ENCODE results near the gene FAAP20.

The FAAP20 gene

GRCh38 chr1:2157856-2158255 is 36.7 kb downstream of the FAAP20 start:
- TF ChIP-seq TOX (CRISPR knock-in tag; IDR thresholded peaks at IDR 0.05; ENCODE audit: borderline replicate concordance) (no peak), ESRRG (CRISPR knock-in tag; IDR thresholded peaks at IDR 0.05) (no peak), ZNF8 (CRISPR knock-in tag; IDR thresholded peaks at IDR 0.05) (no peak), PPARA (CRISPR knock-in tag; IDR thresholded peaks at IDR 0.05; ENCODE audit: borderline replicate concordance) (no peak), CSRNP3 (CRISPR knock-in tag; IDR thresholded peaks at IDR 0.05) (no peak), RARB (CRISPR knock-in tag; IDR thresholded peaks at IDR 0.05) (no peak), ZNF565 (CRISPR knock-in tag; conservative IDR thresholded peaks at IDR 0.05; ENCODE audit: low read depth) (no peak), ISL1 (CRISPR knock-in tag; IDR thresholded peaks at IDR 0.05) (no peak), TSHZ2 (CRISPR knock-in tag; IDR thresholded peaks at IDR 0.05) (no peak), ZNF70 (CRISPR knock-in tag; IDR thresholded peaks at IDR 0.05) (no peak), ZC3H10 (CRISPR knock-in tag; IDR thresholded peaks at IDR 0.05) (no peak), SNAI2 (CRISPR knock-in tag; IDR thresholded peaks at IDR 0.05) (no peak), OSR1 (CRISPR knock-in tag; IDR thresholded peaks at IDR 0.05) (no peak), CSDC2 (CRISPR knock-in tag; IDR thresholded peaks at IDR 0.05) (no peak)
- TF ChIP-seq, protein P1, sequence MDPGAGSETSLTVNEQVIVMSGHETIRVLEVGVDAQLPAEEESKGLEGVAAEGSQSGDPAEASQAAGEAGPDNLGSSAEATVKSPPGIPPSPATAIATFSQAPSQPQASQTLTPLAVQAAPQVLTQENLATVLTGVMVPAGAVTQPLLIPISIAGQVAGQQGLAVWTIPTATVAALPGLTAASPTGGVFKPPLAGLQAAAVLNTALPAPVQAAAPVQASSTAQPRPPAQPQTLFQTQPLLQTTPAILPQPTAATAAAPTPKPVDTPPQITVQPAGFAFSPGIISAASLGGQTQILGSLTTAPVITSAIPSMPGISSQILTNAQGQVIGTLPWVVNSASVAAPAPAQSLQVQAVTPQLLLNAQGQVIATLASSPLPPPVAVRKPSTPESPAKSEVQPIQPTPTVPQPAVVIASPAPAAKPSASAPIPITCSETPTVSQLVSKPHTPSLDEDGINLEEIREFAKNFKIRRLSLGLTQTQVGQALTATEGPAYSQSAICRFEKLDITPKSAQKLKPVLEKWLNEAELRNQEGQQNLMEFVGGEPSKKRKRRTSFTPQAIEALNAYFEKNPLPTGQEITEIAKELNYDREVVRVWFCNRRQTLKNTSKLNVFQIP (CRISPR knock-in tag; IDR thresholded peaks at IDR 0.05; ENCODE audit: borderline replicate concordance, low read depth), result no peak
- TF ChIP-seq, protein P2, sequence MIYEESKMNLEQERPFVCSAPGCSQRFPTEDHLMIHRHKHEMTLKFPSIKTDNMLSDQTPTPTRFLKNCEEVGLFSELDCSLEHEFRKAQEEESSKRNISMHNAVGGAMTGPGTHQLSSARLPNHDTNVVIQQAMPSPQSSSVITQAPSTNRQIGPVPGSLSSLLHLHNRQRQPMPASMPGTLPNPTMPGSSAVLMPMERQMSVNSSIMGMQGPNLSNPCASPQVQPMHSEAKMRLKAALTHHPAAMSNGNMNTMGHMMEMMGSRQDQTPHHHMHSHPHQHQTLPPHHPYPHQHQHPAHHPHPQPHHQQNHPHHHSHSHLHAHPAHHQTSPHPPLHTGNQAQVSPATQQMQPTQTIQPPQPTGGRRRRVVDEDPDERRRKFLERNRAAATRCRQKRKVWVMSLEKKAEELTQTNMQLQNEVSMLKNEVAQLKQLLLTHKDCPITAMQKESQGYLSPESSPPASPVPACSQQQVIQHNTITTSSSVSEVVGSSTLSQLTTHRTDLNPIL (CRISPR knock-in tag; IDR thresholded peaks at IDR 0.05; ENCODE audit: low read depth), result no peak
- no peak for ATAC-seq

DNA sequence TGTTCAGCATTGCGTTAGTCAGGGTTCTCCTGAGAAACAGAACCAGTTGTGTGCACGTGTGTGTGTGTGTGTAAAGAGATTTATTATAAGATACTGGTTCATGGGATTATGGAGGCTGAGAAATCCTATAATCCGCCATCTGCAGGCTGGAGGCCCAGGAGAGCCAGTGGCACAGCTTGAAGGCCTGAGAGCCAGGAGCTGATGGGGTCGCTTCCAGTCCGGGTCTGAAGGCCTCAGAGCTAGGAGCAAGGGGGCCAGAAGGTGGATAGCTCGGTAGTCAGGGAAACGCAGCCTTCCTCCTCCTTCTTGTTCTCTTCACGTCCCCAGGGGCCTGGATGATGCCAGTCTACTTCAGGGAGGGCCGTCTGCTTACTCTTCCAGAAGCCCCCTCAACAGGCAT is 37.7 kb downstream of the FAAP20 start:
- TF ChIP-seq PATZ1 (CRISPR knock-in tag; IDR thresholded peaks at IDR 0.05; ENCODE audit: borderline replicate concordance), result no peak
- TF ChIP-seq ZFP30 (CRISPR knock-in tag; IDR thresholded peaks at IDR 0.05), result no peak
- TF ChIP-seq, protein P1 (CRISPR knock-in tag; IDR thresholded peaks at IDR 0.05; ENCODE audit: borderline replicate concordance, low read depth), result no peak
- TF ChIP-seq, protein P2 (CRISPR knock-in tag; IDR thresholded peaks at IDR 0.05; ENCODE audit: low read depth), result no peak
- no peak for TF ChIP-seq ARNTL (CRISPR knock-in tag; IDR thresholded peaks at IDR 0.05; ENCODE audit: borderline replicate concordance, low read depth)
- no peak for TF ChIP-seq GLIS3 (CRISPR knock-in tag; IDR thresholded peaks at IDR 0.05)
- TF ChIP-seq ZNF8 (CRISPR knock-in tag; IDR thresholded peaks at IDR 0.05), result no peak
- no peak for TF ChIP-seq OSR1 (CRISPR knock-in tag; IDR thresholded peaks at IDR 0.05)
- no peak for TF ChIP-seq ZNF565 (CRISPR knock-in tag; conservative IDR thresholded peaks at IDR 0.05; ENCODE audit: low read depth)
- no peak for TF ChIP-seq TCF4 (CRISPR knock-in tag; IDR thresholded peaks at IDR 0.05; ENCODE audit: borderline replicate concordance)
- TF ChIP-seq ESRRG (CRISPR knock-in tag; IDR thresholded peaks at IDR 0.05), result no peak
- no peak for TF ChIP-seq TOX (CRISPR knock-in tag; IDR thresholded peaks at IDR 0.05; ENCODE audit: borderline replicate concordance)
- TF ChIP-seq CSRNP3 (CRISPR knock-in tag; IDR thresholded peaks at IDR 0.05), result no peak
- no peak for TF ChIP-seq SNAI2 (CRISPR knock-in tag; IDR thresholded peaks at IDR 0.05)
- TF ChIP-seq TSHZ2 (CRISPR knock-in tag; IDR thresholded peaks at IDR 0.05), result no peak
- no peak for TF ChIP-seq ZNF70 (CRISPR knock-in tag; IDR thresholded peaks at IDR 0.05)
- no peak for TF ChIP-seq PPARA (CRISPR knock-in tag; IDR thresholded peaks at IDR 0.05; ENCODE audit: borderline replicate concordance)
- no peak for TF ChIP-seq ISL1 (CRISPR knock-in tag; IDR thresholded peaks at IDR 0.05)
- ATAC-seq, result no peak

Measured in SK-N-SH treated with all-trans-retinoic acid at 6 μM for 48 hours (cell line).